Head of caudate nucleus (tissue), 42 donors: ENCODE measurements around the gene CCDC59.

Experiments
- DNase-seq, 42 donors: peaks; one replicate each; pipeline versions ENCODE4 v3.0.0 to v3.0.0-alpha.2; 2020 to 2021; ENCODE audit warnings: mixed read lengths in 7 of 42
- intact Hi-C: fragments of 100-400 bp; cut with DNase I; formaldehyde crosslinking; loops from one replicate; pipeline ENCODE4 v1.15.0; 2022

CCDC59 gene

DNA sequence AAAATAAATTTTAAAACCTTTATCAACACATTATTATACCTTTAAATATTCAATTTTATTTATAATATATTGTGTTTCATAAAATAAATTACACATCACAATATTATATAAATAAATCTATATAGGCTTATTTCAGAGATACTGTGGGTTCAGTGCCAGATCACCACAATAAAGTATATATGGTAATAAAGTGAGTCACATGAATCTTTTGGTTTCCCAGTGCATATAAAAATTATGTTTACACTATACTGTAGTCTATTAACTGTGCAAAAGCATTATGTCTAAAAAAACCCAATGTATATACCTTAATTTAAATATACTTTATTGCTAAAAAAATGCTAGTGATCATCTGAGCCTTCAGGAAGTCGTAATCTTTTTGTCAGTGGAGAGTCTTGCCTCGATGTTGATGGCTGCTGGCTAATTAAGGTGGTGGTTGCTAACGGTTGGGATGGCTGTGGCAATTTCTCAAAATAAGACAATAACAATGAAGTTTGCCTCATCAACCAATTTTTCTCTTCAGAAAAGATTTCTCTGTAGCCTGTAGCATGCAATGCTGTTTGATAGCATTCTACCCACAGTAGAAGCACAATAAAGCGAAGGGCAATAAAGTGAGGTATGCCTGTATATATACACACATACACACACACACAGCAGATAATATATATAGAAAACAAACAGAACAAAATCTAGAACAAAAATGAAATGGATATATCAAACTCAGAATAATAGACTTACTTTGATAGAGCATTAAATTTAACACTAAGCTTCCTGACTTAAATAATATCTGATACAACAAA, 32.4 kb downstream of the CCDC59 start:
- DNase-seq: no peak
- intact Hi-C loops: no loop called here

DNA sequence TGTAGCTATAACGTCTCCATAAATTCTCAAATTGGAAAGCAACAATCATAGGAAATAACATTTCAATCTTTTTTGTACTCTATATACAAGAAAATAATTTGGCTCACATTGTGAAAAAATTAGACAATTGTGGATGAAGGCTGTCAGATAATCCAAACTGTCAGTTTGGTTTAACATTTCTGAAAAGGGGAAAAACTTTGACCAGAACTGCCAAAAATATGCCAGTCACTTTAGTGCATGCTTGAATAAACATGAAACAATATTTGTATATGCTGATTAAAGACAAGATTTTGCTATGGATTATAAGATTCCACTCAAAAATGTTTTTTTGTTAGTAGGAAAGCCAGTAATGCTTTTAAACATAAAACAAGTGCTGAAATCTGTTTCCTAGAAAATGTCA, 38.9 kb downstream of the CCDC59 start:
- intact Hi-C loops: no loop called here
- no peak for DNase-seq

DNA sequence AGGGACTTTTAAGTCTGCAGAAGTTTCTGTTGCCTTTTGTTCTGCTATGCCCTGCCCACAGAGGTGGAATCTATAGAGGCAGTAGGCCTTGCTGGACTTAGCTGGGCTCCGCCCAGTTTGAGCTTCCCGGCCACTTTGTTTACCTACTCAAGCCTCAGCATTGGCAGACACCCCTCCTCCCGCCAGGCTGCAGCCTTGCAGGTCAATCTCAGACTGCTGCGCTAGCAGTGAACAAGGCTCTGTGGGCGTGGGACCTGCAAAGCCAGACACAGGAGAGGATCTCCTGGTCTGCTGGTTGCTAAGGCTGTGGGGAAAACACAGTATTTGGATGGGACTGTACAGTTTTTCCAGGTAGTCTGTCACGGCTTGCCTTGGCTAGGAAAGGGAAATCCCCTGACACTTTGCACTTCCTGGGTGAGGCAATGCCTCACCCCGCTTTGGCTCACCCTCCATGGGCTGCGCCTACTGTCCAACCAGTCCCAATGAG, 43.7 kb downstream of the CCDC59 start:
- DNase-seq: no peak
- intact Hi-C loops: no loop called here
